Cerebellar nuclear complex (tissue), 1 donor: Measurements from ENCODE around the gene PCGF5.
"Not testable (repeated sequence)": the region's sequence is repeated elsewhere in the genome, so short reads cannot be mapped to it uniquely, and the experiment has no call there.

Experiments used
- DNase-seq, 2 experiments: peaks; one replicate each; lab custom pipeline; 2025; lab: John Stamatoyannopoulos, UW

PCGF5 gene

DNA sequence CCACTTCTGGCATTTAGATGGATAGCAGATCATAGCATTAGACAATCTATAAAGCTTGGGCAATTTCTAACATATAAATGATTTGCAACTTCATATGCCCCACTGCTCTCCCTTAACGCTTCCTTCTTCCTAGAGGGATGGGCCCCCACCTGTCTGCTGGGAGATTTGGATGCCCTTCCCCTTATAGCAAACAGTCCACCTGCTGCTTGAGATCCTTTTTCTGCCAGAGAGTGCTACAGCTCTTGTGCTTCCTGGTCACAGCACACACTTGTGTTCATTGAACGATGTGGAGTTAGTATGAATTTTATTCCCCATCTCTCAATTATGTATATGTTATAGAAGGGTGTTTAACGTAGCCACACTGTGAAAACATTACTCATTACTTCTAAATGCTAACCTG, 10.4 kb upstream of the PCGF5 start:
- no peak for DNase-seq

GRCh38 chr10:91210435-91210834, 10.0 kb upstream of the PCGF5 start:
- peak; percentile 10 to 37 for DNase-seq

DNA sequence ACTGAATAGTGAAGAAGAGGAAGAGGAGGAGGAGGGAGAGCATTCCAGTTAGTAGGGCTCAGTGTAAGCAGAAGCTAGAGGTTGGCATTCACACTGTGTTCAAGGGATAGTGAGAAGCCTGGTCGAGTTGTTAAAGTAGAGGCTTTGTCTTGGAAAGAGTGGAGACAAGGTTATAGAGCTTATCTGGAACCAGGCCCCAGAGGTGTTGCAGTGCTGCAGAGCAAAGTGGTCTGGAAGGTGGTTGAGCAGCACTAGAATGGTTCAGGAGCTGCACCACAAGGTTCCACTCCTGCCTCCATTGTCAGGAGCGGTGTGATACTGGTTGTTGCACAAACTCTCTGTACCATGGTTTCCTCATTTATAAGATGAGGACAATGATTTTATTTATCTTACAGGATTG, 8.8 kb upstream of the PCGF5 start:
- no peak for DNase-seq

DNA sequence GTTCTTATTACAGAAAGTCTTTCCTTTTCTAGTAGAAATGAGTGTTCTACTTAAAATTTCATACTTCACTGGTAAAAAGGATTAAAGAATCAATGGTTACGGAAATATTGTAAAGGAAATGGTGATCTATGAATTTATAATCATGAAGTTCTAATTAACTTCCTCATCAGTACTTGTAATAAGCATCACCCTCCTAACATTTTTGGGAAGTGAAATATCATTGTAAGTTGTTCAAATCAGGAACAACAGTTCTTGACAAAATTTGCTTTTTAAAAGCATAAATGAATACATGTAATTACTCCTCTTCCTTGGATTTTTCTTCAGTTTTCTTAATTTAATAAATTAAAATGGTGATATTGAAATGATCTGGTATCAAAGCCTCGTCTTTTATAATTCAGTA, 5.6 kb upstream of the PCGF5 start:
- no peak for DNase-seq

DNA sequence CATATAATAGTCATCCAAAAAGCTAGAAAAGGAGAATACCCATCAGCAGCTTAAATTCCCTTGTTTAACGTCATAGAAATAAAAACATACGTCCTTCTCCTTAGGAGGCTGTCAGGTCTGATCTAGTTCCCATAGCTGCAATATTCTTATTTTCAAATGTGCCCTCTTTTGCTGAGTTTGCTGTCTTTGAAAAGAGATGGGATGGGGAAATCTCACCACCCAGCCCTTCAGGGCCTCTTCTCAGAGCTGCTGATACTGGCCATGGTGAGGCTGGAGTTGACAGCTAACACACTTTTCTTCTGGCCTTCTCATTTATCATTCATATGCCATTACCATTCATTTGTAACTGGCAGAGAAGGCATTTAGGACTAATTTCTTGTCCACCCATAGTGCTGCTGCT, 5.1 kb upstream of the PCGF5 start:
- DNase-seq = no peak

DNA sequence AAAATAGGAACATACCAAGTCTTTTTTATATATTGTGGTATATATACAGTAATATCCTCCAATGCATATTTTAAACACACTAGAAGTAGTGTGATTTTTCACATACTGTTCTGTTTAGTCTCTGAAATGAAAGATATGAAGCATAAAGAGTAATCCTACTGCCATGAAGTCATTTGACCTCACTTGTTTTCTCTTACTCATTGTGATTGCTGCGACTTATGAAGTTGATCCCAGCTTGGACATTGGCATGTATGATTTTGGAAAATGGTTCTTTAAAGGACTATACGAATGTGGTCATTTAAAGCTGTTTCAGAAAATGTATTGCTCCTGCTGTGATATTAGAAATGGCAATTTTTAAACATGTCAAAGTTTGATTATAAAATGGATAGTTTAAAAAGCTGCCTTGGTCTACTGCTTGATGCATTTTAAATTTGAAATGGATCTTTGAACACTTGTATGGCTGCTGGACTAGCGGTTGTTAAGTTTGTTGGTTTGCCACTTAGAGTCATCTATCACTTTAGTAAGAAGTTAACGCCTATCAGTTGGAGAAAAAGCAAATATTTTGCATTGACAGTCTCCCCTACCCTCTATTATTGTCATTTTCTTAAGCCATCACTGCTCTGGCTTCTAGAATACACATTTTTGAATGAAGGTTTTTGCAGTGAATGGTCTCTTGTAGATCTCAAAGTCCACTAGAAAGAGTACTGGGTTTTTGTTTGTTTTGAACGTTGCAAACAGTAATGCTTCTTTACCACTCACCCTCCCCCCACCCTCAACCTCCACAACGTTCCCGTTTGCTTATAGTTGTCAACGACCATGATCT, 881 bp upstream of the PCGF5 start:
- no peak for DNase-seq

- no peak for DNase-seq
These were observed 652 bp downstream of the PCGF5 start for GRCh38 chr10:91220954-91221675.

DNA sequence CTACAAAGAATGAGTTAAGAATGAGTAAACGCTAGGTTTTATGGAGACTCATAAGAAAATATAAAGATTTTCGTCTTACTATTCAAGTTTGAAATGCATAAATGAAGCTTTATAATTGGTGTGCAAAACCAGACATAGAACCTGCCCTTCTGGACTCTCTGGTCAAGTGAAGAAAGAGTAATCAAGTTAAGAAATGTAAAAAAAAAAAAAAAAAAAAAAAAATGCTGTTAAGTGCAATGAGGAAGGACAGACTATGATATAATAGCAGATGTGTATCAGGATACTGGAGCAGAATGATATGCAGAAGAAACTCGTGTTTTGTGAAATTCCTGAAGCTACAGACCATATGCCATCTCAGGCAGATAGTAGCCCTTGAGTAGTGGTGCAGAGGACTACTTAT, 5.6 kb downstream of the PCGF5 start:
- no peak for DNase-seq

GRCh38 chr10:91227576-91227975, 7.1 kb downstream of the PCGF5 start:
- DNase-seq = no peak

DNA sequence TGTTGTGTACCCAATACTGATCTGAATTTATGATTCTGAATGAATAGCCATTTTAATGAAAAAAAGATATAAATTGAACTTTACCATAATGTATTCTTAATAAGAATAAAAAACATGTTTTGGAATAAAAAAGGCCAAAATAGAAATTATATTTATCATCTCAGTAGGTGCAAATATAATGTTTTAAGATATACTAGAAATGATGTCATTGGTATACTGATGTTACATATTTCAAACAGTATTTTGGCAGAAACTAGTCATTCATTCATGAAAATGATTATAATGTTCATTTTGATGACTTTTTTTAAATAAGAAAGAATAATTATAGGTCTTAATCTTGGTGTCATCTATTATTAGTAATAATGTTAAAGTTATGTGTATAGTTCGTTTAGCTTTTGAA, 9.2 kb downstream of the PCGF5 start:
- DNase-seq = no peak

DNA sequence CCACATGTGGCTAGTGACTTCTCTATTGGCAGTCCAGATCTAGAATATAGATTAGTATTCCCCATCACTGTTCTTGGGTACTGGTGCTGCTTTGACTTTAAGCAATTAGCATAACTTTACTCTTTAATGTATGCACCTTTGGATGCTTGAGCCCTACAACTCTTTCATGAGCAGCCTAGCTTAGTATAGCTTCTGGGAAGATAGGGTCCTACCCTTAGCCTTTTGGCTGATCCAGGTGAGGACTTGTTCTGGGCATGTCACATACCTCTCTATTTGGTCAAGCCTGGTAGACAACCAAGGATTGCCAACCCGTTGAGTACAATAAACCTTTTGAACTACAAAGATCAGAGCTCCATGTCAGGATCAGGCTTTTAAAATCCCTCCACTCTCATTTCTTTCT, 17.7 kb downstream of the PCGF5 start:
- DNase-seq = no peak

DNA sequence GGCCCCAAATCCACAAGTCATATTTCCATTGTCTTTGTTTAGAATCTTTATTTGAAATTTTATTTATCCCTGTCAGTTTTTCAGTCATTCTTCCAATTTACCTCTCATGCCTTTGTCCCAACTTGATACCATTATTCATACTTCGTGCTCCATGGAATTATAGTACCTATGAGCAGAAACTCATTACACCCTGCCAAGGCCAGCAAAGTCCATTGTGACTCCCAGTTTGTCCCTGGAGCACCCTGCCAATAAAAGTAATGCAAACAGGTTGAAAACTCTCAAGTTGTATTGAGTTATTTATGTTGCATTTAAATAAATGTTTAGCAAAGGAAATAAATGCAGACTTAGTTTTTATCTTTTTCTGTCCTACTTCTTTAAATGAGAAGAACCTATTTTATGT, 19.3 kb downstream of the PCGF5 start:
- no peak for DNase-seq

GRCh38 chr10:91242940-91243339, 22.5 kb downstream of the PCGF5 start:
- no peak for DNase-seq

- DNase-seq = no peak
These were observed 27.1 kb downstream of the PCGF5 start for GRCh38 chr10:91247360-91248111.

DNA sequence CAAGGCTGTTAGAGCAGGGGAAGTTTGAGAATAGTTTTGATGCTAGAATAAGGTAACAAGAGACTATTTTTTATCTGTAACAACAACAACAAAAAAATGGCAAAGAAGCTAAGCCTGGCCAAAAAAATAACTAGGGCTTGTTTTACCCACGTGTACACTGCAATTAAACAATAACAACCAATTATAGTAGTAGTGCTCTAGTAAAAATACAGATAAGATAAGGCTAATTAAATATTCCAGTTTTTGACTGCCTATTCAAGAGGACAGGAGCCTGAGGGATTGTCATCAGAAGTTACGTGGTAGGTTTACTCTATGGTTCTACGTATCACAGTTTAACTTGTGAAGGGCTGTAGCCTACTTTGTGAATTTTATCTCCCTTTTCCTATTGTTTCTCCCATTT, 29.2 kb downstream of the PCGF5 start:
- no peak for DNase-seq

- no peak for DNase-seq
These were observed 29.9 kb downstream of the PCGF5 start for GRCh38 chr10:91250341-91250740.

- peak in 1 of 2 experiments; percentile 37 for DNase-seq
These were observed 31.1 kb downstream of the PCGF5 start for GRCh38 chr10:91251430-91252056.

GRCh38 chr10:91253300-91253699, 32.8 kb downstream of the PCGF5 start:
- DNase-seq = no peak

GRCh38 chr10:91257310-91257709, 36.8 kb downstream of the PCGF5 start:
- no peak for DNase-seq

GRCh38 chr10:91260417-91260816, 40.0 kb downstream of the PCGF5 start:
- not testable (repeated sequence) for DNase-seq

GRCh38 chr10:91271886-91272285, 51.4 kb downstream of the PCGF5 start:
- no peak for DNase-seq

- no peak for DNase-seq
These were observed 64.1 kb downstream of the PCGF5 start for GRCh38 chr10:91284486-91285090.
